Karpas-422 (cell line): ENCODE measurements around the gene SCARB1. TPM values are rescaled to one million over a fixed set of nuclear protein-coding genes. Genes with fewer than 3 reads are reported as not detected.

Source experiments
- DNase-seq: peaks from one replicate; pipeline ENCODE4 v3.0.0-alpha.2; 2015
- H2AFZ ChIP-seq: fragments of 200-600 bp; sonication (generic); 2 replicates; pipeline ENCODE4 v1.6.1; 2014; ENCODE audit warnings: antibody characterized with exemption, low read length, mixed read lengths
- H3K27ac ChIP-seq: fragments of 200-600 bp; sonication (generic); 2 replicates; pipeline ENCODE4 v1.5.1; 2014; ENCODE audit warnings: mild to moderate bottlenecking, low read length, moderate library complexity
- H3K27me3 ChIP-seq: fragments of 200-600 bp; sonication (generic); 2 replicates; pipeline ENCODE4 v1.6.1; 2014; ENCODE audit warnings: low read length, mixed read lengths
- H3K36me3 ChIP-seq: fragments of 200-600 bp; sonication (generic); 2 replicates; pipeline ENCODE4 v1.6.1; 2014; ENCODE audit warnings: low read length, mixed read lengths; ENCODE audit not compliant: insufficient read depth
- H3K4me1 ChIP-seq: fragments of 200-600 bp; sonication (generic); 2 replicates; pipeline ENCODE4 v1.6.1; 2014; ENCODE audit warnings: mild to moderate bottlenecking, low read length, mixed read lengths
- H3K4me2 ChIP-seq: fragments of 200-600 bp; sonication (generic); 2 replicates; pipeline ENCODE4 v1.6.1; 2014; ENCODE audit warnings: low read length, low read depth, mild to moderate bottlenecking; ENCODE audit not compliant: poor library complexity, severe bottlenecking
- H3K4me3 ChIP-seq: fragments of 200-600 bp; sonication (generic); 2 replicates; pipeline ENCODE4 v1.5.1; 2014; ENCODE audit warnings: mild to moderate bottlenecking, antibody characterized with exemption, low read length, mixed read lengths
- H3K79me2 ChIP-seq: fragments of 200-600 bp; sonication (generic); 2 replicates; pipeline ENCODE4 v1.6.1; 2014; ENCODE audit warnings: mild to moderate bottlenecking, low read length, mixed read lengths
- H3K9ac ChIP-seq: fragments of 200-600 bp; sonication (generic); 2 replicates; pipeline ENCODE4 v1.6.0; 2014; ENCODE audit warnings: low read length
- H3K9me2 ChIP-seq: fragments of 200-600 bp; sonication (generic), shearing (Covaris generic); replicated peaks from 2 replicates; pipeline ENCODE4 v1.6.0; 2014; ENCODE audit warnings: mild to moderate bottlenecking, low read length, moderate library complexity; ENCODE audit not compliant: insufficient read depth
- H3K9me3 ChIP-seq: fragments of 300-700, 200-600 bp; sonication (generic); 2 replicates; pipeline ENCODE4 v1.6.1; 2014; ENCODE audit warnings: low read length, mixed read lengths
- H4K20me1 ChIP-seq: fragments of 200-600 bp; sonication (generic); 2 replicates; pipeline ENCODE4 v1.6.1; 2014; ENCODE audit warnings: mild to moderate bottlenecking, antibody characterized with exemption, low read length, low read depth; ENCODE audit not compliant: insufficient read depth
- total RNA-seq: library from RNA; depleted of rRNA; stranded (reverse); fragments of >200 nt; shearing (Covaris generic); gene quantifications from 2 replicates; pipeline ENCODE4 v1.2.3, GENCODE V29; 2014; ENCODE audit warnings: low replicate concordance

Gene SCARB1
- total RNA-seq, 1 experiment from 2014 or later, result 91.7 TPM

GRCh38 chr12:124750149-124750656 is 113.5 kb downstream of the SCARB1 start:
- no peaks in the 10 kb centered on the region for H3K27me3 ChIP-seq
- no peaks in the 10 kb centered on the region for H4K20me1 ChIP-seq
- no peaks in the 10 kb centered on the region for H3K79me2 ChIP-seq
- no peak overlapping the region for H3K4me3 ChIP-seq
- H3K4me1 ChIP-seq, result peaks cover 75% of the 10 kb centered on the region
- H3K4me2 ChIP-seq, result no peak overlapping the region
- DNase-seq, result no peak
- H3K36me3 ChIP-seq, result no peaks in the 10 kb centered on the region; the same call in 1 of the 2 replicates
- peak overlapping the region; percentile 93 for H3K27ac ChIP-seq
- peaks cover 16% of the 10 kb centered on the region; the same call in 1 of the 2 replicates for H3K9me3 ChIP-seq
- no peaks in the 10 kb centered on the region for H3K9me2 ChIP-seq
- no peak overlapping the region for H2AFZ ChIP-seq
- H3K9ac ChIP-seq, result no peak overlapping the region

- H3K9ac ChIP-seq, result no peak overlapping the region
- no peaks in the 10 kb centered on the region; the same call in 1 of the 2 replicates for H3K36me3 ChIP-seq
- H3K9me3 ChIP-seq, result peaks cover 16% of the 10 kb centered on the region; the same call in 1 of the 2 replicates
- H3K27me3 ChIP-seq, result no peaks in the 10 kb centered on the region
- no peak for DNase-seq
- H3K27ac ChIP-seq, result peak overlapping the region; percentile 93
- H3K4me3 ChIP-seq, result no peak overlapping the region
- no peak overlapping the region for H3K4me2 ChIP-seq
- H3K4me1 ChIP-seq, result peaks cover 75% of the 10 kb centered on the region
- no peaks in the 10 kb centered on the region for H3K9me2 ChIP-seq
- no peak overlapping the region for H2AFZ ChIP-seq
- no peaks in the 10 kb centered on the region for H3K79me2 ChIP-seq
- H4K20me1 ChIP-seq, result no peaks in the 10 kb centered on the region
These were observed 113.9 kb downstream of the SCARB1 start for GRCh38 chr12:124749725-124750124.

- Histone ChIP-seq H2AFZ (peak overlapping the region; percentile 70; the same call in 1 of the 2 replicates), H3K27me3 (no peaks in the 10 kb centered on the region), H3K27ac (peak overlapping the region; percentile 93), H3K9me3 (peaks cover under 1% of the 10 kb centered on the region; the same call in 1 of the 2 replicates), H3K9me2 (no peaks in the 10 kb centered on the region), H4K20me1 (no peaks in the 10 kb centered on the region), H3K4me1 (peaks cover 71% of the 10 kb centered on the region), H3K36me3 (no peaks in the 10 kb centered on the region), H3K9ac (peak overlapping the region; percentile 55), H3K4me3 (peak overlapping the region; percentile 10; the same call in 1 of the 2 replicates), H3K79me2 (no peaks in the 10 kb centered on the region), H3K4me2 (peak overlapping the region; percentile 65)
- DNase-seq, result peak; percentile 93
These were observed 116.1 kb downstream of the SCARB1 start for GRCh38 chr12:124747426-124748161.

- peak overlapping the region; percentile 65 for H3K4me2 ChIP-seq
- no peaks in the 10 kb centered on the region for H3K9me3 ChIP-seq
- H3K36me3 ChIP-seq, result no peaks in the 10 kb centered on the region
- peak overlapping the region; percentile 93 for H3K27ac ChIP-seq
- no peaks in the 10 kb centered on the region for H4K20me1 ChIP-seq
- DNase-seq, result no peak
- no peaks in the 10 kb centered on the region for H3K79me2 ChIP-seq
- H3K27me3 ChIP-seq, result no peaks in the 10 kb centered on the region
- H3K9ac ChIP-seq, result peak overlapping the region; percentile 49
- no peak overlapping the region for H2AFZ ChIP-seq
- H3K4me1 ChIP-seq, result peaks cover 67% of the 10 kb centered on the region
- peak overlapping the region; percentile 0; the same call in 1 of the 2 replicates for H3K4me3 ChIP-seq
- H3K9me2 ChIP-seq, result no peaks in the 10 kb centered on the region
These were observed 116.8 kb downstream of the SCARB1 start for GRCh38 chr12:124746649-124747425.

- Histone ChIP-seq H3K27ac (peak overlapping the region; percentile 93), H3K36me3 (no peaks in the 10 kb centered on the region), H3K9me3 (no peaks in the 10 kb centered on the region), H3K79me2 (no peaks in the 10 kb centered on the region), H3K9me2 (no peaks in the 10 kb centered on the region), H4K20me1 (no peaks in the 10 kb centered on the region), H2AFZ (peak overlapping the region; percentile 51; the same call in 1 of the 2 replicates), H3K4me3 (no peak overlapping the region; the same call in 1 of the 2 replicates), H3K9ac (peak overlapping the region; percentile 49; the same call in 1 of the 2 replicates), H3K4me2 (peak overlapping the region; percentile 65), H3K27me3 (no peaks in the 10 kb centered on the region; the same call in 1 of the 2 replicates), H3K4me1 (peaks cover 61% of the 10 kb centered on the region)
- DNase-seq, result peak; percentile 75
These were observed 117.6 kb downstream of the SCARB1 start for GRCh38 chr12:124745891-124746570.

- H3K4me2 ChIP-seq, result peak overlapping the region; percentile 65
- H3K9me3 ChIP-seq, result no peaks in the 10 kb centered on the region
- peak overlapping the region; percentile 93 for H3K27ac ChIP-seq
- H3K36me3 ChIP-seq, result no peaks in the 10 kb centered on the region
- H3K79me2 ChIP-seq, result no peaks in the 10 kb centered on the region
- H3K4me1 ChIP-seq, result peaks cover 60% of the 10 kb centered on the region
- H4K20me1 ChIP-seq, result no peaks in the 10 kb centered on the region
- H3K4me3 ChIP-seq, result no peak overlapping the region
- peak overlapping the region; percentile 55; the same call in 1 of the 2 replicates for H3K9ac ChIP-seq
- peak overlapping the region; percentile 51; the same call in 1 of the 2 replicates for H2AFZ ChIP-seq
- H3K27me3 ChIP-seq, result no peaks in the 10 kb centered on the region; the same call in 1 of the 2 replicates
- DNase-seq, result no peak
- H3K9me2 ChIP-seq, result no peaks in the 10 kb centered on the region
These were observed 118.2 kb downstream of the SCARB1 start for GRCh38 chr12:124745465-124745890.

- Histone ChIP-seq H3K4me2 (peak overlapping the region; percentile 50), H3K4me3 (peak overlapping the region; percentile 47; the same call in 1 of the 2 replicates), H3K9me2 (no peaks in the 10 kb centered on the region), H3K27me3 (no peaks in the 10 kb centered on the region; the same call in 1 of the 2 replicates), H2AFZ (peak overlapping the region; percentile 27; the same call in 1 of the 2 replicates), H3K36me3 (no peaks in the 10 kb centered on the region; the same call in 1 of the 2 replicates), H3K9ac (peak overlapping the region; percentile 55), H3K4me1 (peaks cover 54% of the 10 kb centered on the region), H3K79me2 (no peaks in the 10 kb centered on the region), H4K20me1 (no peaks in the 10 kb centered on the region), H3K9me3 (no peaks in the 10 kb centered on the region), H3K27ac (peak overlapping the region; percentile 93)
- DNase-seq, result peak; percentile 97
These were observed 118.8 kb downstream of the SCARB1 start for GRCh38 chr12:124744659-124745464.
